PC-9 (cell line): Measurements from ENCODE around the gene PDIA5.

Experiments used
- CTCF ChIP-seq: fragments of 200-600 bp; sonication (generic); conservative IDR thresholded peaks from 2 replicates; pipeline ENCODE4 v1.6.1; 2017; ENCODE audit warnings: mixed run types, antibody characterized with exemption, mild to moderate bottlenecking, moderate library complexity
- EZH2 ChIP-seq: fragments of 200-600 bp; sonication (generic); IDR thresholded peaks from 2 replicates; pipeline ENCODE4 v1.8.0; 2017; ENCODE audit warnings: antibody characterized with exemption, low read depth

GRCh38 chr3:123150449-123151215 lies 83.8 kb downstream of the PDIA5 start:
- no peak for TF ChIP-seq CTCF
- no peak for TF ChIP-seq EZH2
